ENCODE results near the gene THAP5. TPM values are rescaled to one million over a fixed set of nuclear protein-coding genes. Genes with fewer than 3 reads are reported as not detected.

The THAP5 gene
- total RNA-seq, 1 experiment from 2014 or later = 11.8 TPM

DNA sequence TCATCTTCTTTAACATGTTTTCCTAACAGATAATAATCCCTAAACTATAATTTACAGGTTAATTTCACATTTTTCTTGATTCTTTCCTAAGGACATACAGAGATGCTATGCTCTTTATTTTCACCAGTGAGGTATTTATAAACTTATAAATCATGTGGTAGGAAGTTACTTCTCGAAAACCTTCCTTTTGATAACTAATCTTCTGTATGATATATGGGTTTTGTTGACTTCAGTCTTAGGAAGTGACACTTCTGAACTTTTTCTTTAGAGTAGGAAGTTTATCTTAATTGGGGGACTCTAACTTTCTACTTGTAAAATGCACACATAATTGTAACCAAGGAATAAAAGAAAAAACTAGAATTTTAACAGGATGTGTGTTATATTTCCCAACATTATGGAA lies 33.8 kb downstream of the THAP5 start:
- CTCF ChIA-PET = no interaction called here

GRCh38 chr7:108535257-108535656 lies 34.2 kb downstream of the THAP5 start:
- Histone ChIP-seq H4K20me1 (ENCODE audit: low read length) (no peaks in the 10 kb centered on the region), H3K36me3 (ENCODE audit: low read depth, low read length) (no peaks in the 10 kb centered on the region), H3K9ac (ENCODE audit: low read length) (no peak overlapping the region), H2AFZ (ENCODE audit: low read length) (no peak overlapping the region), H3K9me2 (replicated peaks; ENCODE audit: low read length) (no peaks in the 10 kb centered on the region), H3K27ac (ENCODE audit: low read length) (no peak overlapping the region), H3K27me3 (ENCODE audit: low read length) (no peaks in the 10 kb centered on the region), H3K4me3 (ENCODE audit: low read length) (no peak overlapping the region), H3K4me2 (ENCODE audit: low read length) (no peak overlapping the region), H3K4me1 (ENCODE audit: insufficient read depth, low read length) (no peaks in the 10 kb centered on the region), H3K79me2 (ENCODE audit: low read length) (no peaks in the 10 kb centered on the region), H3F3A (ENCODE audit: low read length, unreplicated experiment) (no peaks in the 10 kb centered on the region), H3K9me3 (ENCODE audit: low read length) (no peaks in the 10 kb centered on the region)
- ChIA-PET CTCF (no interaction called here), POLR2A (ENCODE audit: unreplicated experiment) (no interaction called here)
- no TSS peak for BruUV-seq (replicated peaks)
- intact Hi-C loops (cut with micrococcal nuclease) = no loop called here
- no peak for TF ChIP-seq EZH2 (IDR thresholded peaks at IDR 0.05; ENCODE audit: low read length, unreplicated experiment)
- no peak for TF ChIP-seq EZH2phosphoT487 (IDR thresholded peaks at IDR 0.05; ENCODE audit: borderline replicate concordance, low read length)
- TF ChIP-seq, protein P1, sequence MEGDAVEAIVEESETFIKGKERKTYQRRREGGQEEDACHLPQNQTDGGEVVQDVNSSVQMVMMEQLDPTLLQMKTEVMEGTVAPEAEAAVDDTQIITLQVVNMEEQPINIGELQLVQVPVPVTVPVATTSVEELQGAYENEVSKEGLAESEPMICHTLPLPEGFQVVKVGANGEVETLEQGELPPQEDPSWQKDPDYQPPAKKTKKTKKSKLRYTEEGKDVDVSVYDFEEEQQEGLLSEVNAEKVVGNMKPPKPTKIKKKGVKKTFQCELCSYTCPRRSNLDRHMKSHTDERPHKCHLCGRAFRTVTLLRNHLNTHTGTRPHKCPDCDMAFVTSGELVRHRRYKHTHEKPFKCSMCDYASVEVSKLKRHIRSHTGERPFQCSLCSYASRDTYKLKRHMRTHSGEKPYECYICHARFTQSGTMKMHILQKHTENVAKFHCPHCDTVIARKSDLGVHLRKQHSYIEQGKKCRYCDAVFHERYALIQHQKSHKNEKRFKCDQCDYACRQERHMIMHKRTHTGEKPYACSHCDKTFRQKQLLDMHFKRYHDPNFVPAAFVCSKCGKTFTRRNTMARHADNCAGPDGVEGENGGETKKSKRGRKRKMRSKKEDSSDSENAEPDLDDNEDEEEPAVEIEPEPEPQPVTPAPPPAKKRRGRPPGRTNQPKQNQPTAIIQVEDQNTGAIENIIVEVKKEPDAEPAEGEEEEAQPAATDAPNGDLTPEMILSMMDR (conservative IDR thresholded peaks at IDR 0.05; ENCODE audit: low read depth, low read length) = no peak
- DNase-seq (no peak), ATAC-seq (no peak)

More for the DNA sequence above, 33.8 kb downstream of the THAP5 start:
- DNase-seq (no peak), ATAC-seq (no peak)
- no peak for TF ChIP-seq EZH2 (IDR thresholded peaks at IDR 0.05; ENCODE audit: low read length, unreplicated experiment)
- TF ChIP-seq EZH2phosphoT487 (IDR thresholded peaks at IDR 0.05; ENCODE audit: borderline replicate concordance, low read length) = no peak
- TF ChIP-seq, protein P1 (conservative IDR thresholded peaks at IDR 0.05; ENCODE audit: low read depth, low read length) = no peak
- H3K27ac ChIP-seq (ENCODE audit: low read length) = no peak overlapping the region
- H3K4me1 ChIP-seq (ENCODE audit: insufficient read depth, low read length) = no peaks in the 10 kb centered on the region
- H3K4me2 ChIP-seq (ENCODE audit: low read length) = no peak overlapping the region
- no peaks in the 10 kb centered on the region for H3K27me3 ChIP-seq (ENCODE audit: low read length)
- intact Hi-C loops (cut with micrococcal nuclease) = no loop called here
- no peak overlapping the region for H3K4me3 ChIP-seq (ENCODE audit: low read length)
- no peaks in the 10 kb centered on the region for H3K79me2 ChIP-seq (ENCODE audit: low read length)
- no peak overlapping the region for H3K9ac ChIP-seq (ENCODE audit: low read length)
- no peaks in the 10 kb centered on the region for H3K9me3 ChIP-seq (ENCODE audit: low read length)
- no TSS peak for BruUV-seq (replicated peaks)
- H3K36me3 ChIP-seq (ENCODE audit: low read depth, low read length) = no peaks in the 10 kb centered on the region
- no peak overlapping the region for H2AFZ ChIP-seq (ENCODE audit: low read length)
- POLR2A ChIA-PET (ENCODE audit: unreplicated experiment) = no interaction called here
- H4K20me1 ChIP-seq (ENCODE audit: low read length) = no peaks in the 10 kb centered on the region
- no peaks in the 10 kb centered on the region for H3K9me2 ChIP-seq (replicated peaks; ENCODE audit: low read length)
- H3F3A ChIP-seq (ENCODE audit: low read length, unreplicated experiment) = no peaks in the 10 kb centered on the region

- DNase-seq (no peak), ATAC-seq (no peak)
- no peak overlapping the region for H3K9ac ChIP-seq (ENCODE audit: low read length)
- ChIA-PET POLR2A (ENCODE audit: unreplicated experiment) (interaction anchor here (0.6 kb wide), 1 partner anchor 1331 kb away, joined by 4 read pairs; no protein-coding TSS in a partner anchor), CTCF (no interaction called here)
- H3F3A ChIP-seq (ENCODE audit: low read length, unreplicated experiment) = no peaks in the 10 kb centered on the region
- no peaks in the 10 kb centered on the region for H3K27me3 ChIP-seq (ENCODE audit: low read length)
- H3K27ac ChIP-seq (ENCODE audit: low read length) = no peak overlapping the region
- H3K79me2 ChIP-seq (ENCODE audit: low read length) = no peaks in the 10 kb centered on the region
- H3K4me3 ChIP-seq (ENCODE audit: low read length) = no peak overlapping the region
- H3K4me2 ChIP-seq (ENCODE audit: low read length) = no peak overlapping the region
- H3K9me2 ChIP-seq (replicated peaks; ENCODE audit: low read length) = no peaks in the 10 kb centered on the region
- no peaks in the 10 kb centered on the region for H4K20me1 ChIP-seq (ENCODE audit: low read length)
- no peak overlapping the region for H2AFZ ChIP-seq (ENCODE audit: low read length)
- intact Hi-C loops (cut with micrococcal nuclease) = no loop called here
- TF ChIP-seq, protein P1 (conservative IDR thresholded peaks at IDR 0.05; ENCODE audit: low read depth, low read length) = no peak
- TF ChIP-seq EZH2 (IDR thresholded peaks at IDR 0.05; ENCODE audit: low read length, unreplicated experiment) = no peak
- no peak for TF ChIP-seq EZH2phosphoT487 (IDR thresholded peaks at IDR 0.05; ENCODE audit: borderline replicate concordance, low read length)
- H3K4me1 ChIP-seq (ENCODE audit: insufficient read depth, low read length) = peaks cover 10% of the 10 kb centered on the region
- no TSS peak for BruUV-seq (replicated peaks)
- no peaks in the 10 kb centered on the region for H3K9me3 ChIP-seq (ENCODE audit: low read length)
- H3K36me3 ChIP-seq (ENCODE audit: low read depth, low read length) = no peaks in the 10 kb centered on the region
Observed at GRCh38 chr7:108533712-108534111, 35.8 kb downstream of the THAP5 start.
